ENCODE measurements around the gene TMEM202. TPM values are rescaled to one million over a fixed set of nuclear protein-coding genes. Genes with fewer than 3 reads are reported as not detected.
"Not testable (repeated sequence)": the region's sequence is repeated elsewhere in the genome, so short reads cannot be mapped to it uniquely, and the experiment has no call there.

Gene TMEM202
- total RNA-seq, 3 donors from 2014 or later: not detected

DNA sequence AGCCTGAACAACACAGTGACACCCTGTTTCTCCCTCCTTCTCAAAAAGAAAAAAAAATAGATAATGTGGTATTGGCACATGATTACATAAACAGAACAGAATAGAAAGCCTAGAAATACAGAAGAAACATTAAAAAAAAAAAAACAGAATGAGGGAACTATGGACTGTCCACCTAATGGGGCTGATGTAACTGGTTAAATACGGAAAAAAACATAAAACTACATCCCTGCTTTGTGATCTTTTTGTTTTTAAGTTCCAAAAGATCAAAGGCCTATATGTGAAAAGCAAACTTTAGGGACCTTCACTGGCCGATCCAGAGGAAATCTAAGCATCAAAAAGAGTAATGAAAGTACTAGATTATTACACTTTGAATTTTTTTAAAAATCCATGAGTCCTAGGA lies 17.2 kb downstream of the TMEM202 start:
- intact Hi-C loops (cut with DNase I, micrococcal nuclease): no loop called here
- no peak for TF ChIP-seq CTCF (IDR thresholded peaks at IDR 0.05)
- Histone ChIP-seq H3K4me1 (ENCODE audit: low read depth) (no peaks in the 10 kb centered on the region), H3K36me3 (ENCODE audit: low read depth) (no peaks in the 10 kb centered on the region), H3K4me3 (no peak overlapping the region), H3K9me3 (no peaks in the 10 kb centered on the region)
- ATAC-seq: no peak
- DNase-seq: no peak

- intact Hi-C loops (cut with DNase I, micrococcal nuclease); H3K4me3 ChIP-seq; ATAC-seq; H3K9me3 ChIP-seq; H3K4me1 ChIP-seq (ENCODE audit: low read depth); DNase-seq; H3K36me3 ChIP-seq (ENCODE audit: low read depth): not testable (repeated sequence)
Measured at GRCh38 chr15:72419768-72420167, 21.7 kb downstream of the TMEM202 start.

GRCh38 chr15:72420576-72420975 lies 22.5 kb downstream of the TMEM202 start:
- ATAC-seq (no peak), DNase-seq (no peak)
- Histone ChIP-seq H3K4me1 (ENCODE audit: low read depth) (no peaks in the 10 kb centered on the region), H3K36me3 (ENCODE audit: low read depth) (no peaks in the 10 kb centered on the region), H3K9me3 (no peaks in the 10 kb centered on the region), H3K4me3 (no peak overlapping the region)
- intact Hi-C loops (cut with DNase I, micrococcal nuclease): no loop called here
- TF ChIP-seq CTCF (IDR thresholded peaks at IDR 0.05): no peak

DNA sequence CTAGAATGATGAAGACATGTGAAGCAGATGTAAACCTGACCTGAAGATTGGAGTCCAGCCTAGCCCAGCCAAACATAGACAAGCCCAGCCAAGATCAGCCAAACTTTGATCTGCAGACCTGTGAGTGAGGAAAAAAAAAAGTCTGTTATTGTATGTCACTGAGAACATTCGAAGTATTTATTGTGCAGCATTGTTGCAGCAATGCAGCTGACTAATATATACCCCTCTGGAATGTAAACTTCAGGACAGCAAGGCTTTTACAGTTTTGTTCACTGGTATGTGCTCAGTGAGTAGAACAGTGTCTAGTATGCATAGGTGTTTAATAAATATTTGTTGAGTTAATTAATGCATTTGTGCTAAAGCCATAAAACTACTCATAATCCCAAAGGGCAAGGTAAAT lies 23.4 kb downstream of the TMEM202 start:
- intact Hi-C loops (cut with DNase I, micrococcal nuclease): no loop called here
- DNase-seq (no peak), ATAC-seq (no peak)
- no peak for TF ChIP-seq CTCF (IDR thresholded peaks at IDR 0.05)
- Histone ChIP-seq H3K36me3 (ENCODE audit: low read depth) (no peaks in the 10 kb centered on the region), H3K9me3 (peaks cover 5% of the 10 kb centered on the region), H3K4me1 (ENCODE audit: low read depth) (no peaks in the 10 kb centered on the region), H3K4me3 (no peak overlapping the region)

DNA sequence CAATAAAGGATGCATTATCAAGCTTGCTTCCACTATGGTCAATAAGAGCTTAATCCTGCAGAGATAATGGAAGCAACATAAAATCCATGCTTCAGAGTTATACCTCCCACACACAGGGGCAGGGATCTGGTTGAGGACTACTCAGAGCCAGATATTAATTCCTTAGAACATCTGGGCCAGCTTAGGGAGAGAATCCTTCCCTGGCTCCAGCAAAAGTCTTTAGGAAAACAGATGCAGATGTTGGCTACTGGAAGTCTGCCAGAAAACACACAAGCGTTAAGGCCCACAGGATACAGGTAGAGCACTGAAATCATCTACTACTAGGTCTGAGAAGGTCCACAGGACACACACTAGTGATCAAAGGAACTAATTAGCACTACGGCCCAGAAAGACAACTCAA lies 25.2 kb downstream of the TMEM202 start:
- Histone ChIP-seq H3K36me3 (ENCODE audit: low read depth) (no peaks in the 10 kb centered on the region), H3K4me1 (ENCODE audit: low read depth) (no peaks in the 10 kb centered on the region), H3K9me3 (peaks cover 7% of the 10 kb centered on the region), H3K4me3 (no peak overlapping the region)
- TF ChIP-seq CTCF (IDR thresholded peaks at IDR 0.05): no peak
- intact Hi-C loops (cut with DNase I, micrococcal nuclease): no loop called here
- DNase-seq (no peak), ATAC-seq (no peak)

GRCh38 chr15:72426753-72427152 lies 28.6 kb downstream of the TMEM202 start:
- peaks cover 7% of the 10 kb centered on the region for H3K9me3 ChIP-seq
- no peak for TF ChIP-seq CTCF (IDR thresholded peaks at IDR 0.05)
- H3K4me1 ChIP-seq (ENCODE audit: low read depth): no peaks in the 10 kb centered on the region
- H3K4me3 ChIP-seq: no peak overlapping the region
- no peaks in the 10 kb centered on the region for H3K36me3 ChIP-seq (ENCODE audit: low read depth)
- no peak for DNase-seq
- intact Hi-C loops (cut with DNase I, micrococcal nuclease): no loop called here
- ATAC-seq: no peak
